Activated CD4-positive, alpha-beta T cell treated with anti-CD3 and anti-CD28 coated beads for 4 hours (primary cell): ENCODE data around the gene JAKMIP1.
"Not testable (repeated sequence)": the region's sequence is repeated elsewhere in the genome, so short reads cannot be mapped to it uniquely, and the experiment has no call there.

ENCODE experiments used
- DNase-seq, 2 donors: peaks; one replicate each; pipeline ENCODE4 v3.0.0-alpha.2; 2020

Gene JAKMIP1

DNA sequence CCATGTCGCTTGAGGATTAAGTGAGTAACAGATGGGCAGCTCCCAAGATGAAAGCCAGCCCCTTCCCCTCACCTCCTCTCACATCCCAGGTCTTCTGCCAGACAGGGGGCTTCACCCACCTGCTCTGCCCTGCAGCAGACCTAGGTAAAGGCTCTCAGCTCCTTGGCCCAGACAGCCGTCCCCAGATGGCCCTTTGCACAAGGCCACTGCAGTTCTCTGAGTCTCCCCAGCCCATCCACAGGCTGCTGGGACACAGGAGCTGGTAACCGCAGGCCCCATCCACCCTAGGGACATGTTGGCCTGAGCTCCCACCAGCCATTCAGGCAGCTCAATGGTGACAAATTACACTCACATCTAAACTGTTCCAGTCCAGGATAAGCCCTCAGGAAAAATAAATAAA is 197.4 kb downstream of the JAKMIP1 start:
- DNase-seq: no peak

DNA sequence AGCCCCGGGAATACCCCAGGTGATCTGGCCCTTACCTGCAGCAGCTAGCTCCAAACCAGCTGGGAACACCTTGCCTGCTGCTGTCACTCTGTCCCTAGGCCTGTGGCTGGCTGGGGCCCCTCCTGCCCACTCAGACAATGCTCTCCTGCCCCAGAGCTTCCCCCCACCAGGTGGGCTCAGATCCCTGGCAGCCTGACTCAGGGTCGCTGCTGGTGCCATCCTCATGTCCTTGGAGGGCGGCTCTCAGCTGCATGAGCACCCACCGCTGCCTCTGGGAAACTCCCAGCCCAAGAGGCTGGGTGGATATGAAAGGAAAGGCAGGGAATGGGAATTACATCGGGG is 197.9 kb downstream of the JAKMIP1 start:
- no peak for DNase-seq

DNA sequence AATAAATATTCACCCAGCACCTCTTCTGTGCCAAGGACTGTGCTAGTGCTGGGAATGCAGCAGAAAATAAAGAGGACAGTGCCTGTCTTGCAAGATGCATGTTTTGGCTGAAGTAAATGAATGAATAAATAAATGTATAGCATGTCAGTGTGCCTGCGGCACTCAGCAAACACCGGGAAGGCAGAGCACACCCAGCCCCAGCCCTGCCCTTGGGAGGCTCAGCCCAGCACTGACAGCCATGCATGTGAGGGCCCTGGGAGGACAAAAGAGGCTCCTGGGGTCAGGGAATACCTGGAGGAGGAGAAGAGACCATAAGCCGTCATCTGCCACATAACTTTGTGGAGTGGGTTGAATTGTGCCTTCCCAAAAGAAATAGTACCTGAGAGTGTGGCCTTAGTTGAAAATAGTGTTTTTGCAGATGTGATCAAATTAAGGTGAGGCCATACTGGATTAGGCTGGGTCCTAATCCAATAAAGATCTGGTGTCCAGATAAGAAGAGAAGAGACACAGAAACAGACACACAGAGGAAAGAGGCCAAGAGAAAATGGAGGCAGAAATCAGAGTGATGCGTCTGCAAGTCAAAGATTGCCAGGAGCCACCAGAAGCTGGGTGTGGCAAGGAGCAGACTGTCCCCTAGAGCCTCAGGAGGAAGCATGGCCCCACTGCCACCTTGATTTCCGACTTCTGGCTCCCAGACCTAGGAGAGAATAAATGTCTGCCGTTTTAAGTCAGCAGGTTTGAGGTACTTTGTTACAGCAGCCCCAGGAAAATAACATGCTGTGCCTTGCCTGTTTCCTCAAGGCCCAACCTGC is 198.5 kb downstream of the JAKMIP1 start:
- no peak for DNase-seq

DNA sequence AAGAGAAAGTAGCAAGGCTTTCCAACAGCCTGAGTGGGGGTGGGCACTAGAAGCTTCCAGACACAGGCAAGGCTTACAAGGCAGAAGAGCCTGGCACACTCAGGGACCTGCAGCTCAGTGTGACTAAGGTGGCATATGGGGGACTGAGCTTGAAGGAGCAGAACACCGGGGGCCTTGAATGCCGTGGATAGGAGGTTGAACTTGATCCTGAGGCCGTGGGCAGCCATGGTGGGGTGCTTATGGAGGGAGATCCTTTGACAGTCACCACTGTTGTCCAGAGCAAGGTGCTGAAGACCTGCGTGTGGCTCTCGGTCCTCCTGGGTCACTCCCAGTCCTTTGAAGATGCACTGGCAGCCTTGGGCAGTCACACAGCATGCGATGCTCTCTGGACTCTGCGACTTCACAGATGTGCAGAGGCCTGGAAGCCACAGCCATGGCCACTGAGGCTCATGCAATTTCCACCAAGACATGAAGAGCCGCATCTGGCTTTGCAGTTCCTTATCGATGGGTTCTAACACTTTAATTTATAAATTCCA is 200.5 kb downstream of the JAKMIP1 start:
- no peak for DNase-seq

DNA sequence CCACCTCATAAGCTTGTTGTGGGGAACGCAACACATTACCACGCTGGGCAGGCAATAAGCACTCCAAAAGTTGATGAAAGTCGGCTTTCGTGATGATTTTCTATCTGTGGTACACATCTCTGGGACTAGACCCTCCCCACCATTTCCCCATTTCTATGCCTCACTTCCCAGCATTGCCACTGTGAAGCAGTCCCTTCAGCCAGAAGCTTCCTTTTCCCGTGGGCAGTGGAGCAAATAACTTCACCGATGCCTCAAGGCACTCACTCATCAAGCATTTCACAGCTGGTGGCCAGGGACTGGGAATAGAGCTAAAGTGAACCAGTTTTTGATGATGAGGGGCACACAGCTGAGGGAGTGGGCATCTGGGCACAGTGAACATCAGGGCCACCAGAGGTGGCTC is 201.0 kb downstream of the JAKMIP1 start:
- DNase-seq: no peak

DNA sequence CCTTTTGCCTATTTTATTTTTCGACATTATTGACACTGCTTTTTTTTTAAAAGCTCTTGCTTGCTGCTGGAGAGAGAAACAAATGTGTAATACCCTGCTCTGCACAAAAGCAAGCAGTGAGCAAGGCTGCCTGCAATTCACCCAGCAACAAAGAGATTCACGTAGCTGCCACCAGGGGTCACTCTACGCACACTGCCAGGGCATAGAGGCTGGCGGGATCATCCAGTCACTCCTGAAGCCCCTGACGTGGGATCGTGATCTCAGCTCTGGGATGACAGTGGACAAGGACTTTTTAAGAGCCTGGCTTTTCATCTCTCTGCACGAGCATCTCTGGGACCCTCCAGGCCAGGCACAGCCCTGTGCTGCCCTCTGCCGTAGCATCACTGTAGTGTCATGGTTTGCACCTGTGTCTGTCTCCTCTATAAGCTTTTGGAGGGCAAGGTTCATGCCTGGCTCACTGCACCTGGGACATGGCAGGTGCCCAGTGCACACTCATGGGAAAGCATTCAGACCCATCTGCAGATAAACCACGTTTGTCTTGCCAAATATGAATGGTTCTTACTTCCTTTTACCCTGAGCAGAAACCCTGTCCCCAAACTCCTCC is 201.9 kb downstream of the JAKMIP1 start:
- DNase-seq: peak; percentile 28 to 29

DNA sequence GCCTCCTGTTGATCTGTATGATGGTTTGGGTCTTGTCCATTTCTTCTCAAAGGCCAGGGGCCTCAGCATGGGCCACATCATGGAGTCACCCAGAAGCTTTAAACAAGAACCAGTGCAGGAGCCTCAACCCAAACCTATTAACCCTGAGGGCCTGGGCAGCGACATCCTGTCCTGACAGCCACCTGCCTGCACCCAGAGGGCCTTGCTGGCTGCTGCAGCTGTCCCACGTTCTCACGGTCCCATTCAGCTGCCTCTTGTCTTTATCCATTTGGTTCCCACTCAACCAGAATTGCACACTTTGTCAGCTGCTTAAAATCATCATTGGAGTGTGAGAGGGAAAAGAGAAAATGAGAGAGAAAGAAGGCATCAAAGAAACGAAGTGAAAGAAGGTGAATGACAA is 203.7 kb downstream of the JAKMIP1 start:
- DNase-seq: no peak

DNA sequence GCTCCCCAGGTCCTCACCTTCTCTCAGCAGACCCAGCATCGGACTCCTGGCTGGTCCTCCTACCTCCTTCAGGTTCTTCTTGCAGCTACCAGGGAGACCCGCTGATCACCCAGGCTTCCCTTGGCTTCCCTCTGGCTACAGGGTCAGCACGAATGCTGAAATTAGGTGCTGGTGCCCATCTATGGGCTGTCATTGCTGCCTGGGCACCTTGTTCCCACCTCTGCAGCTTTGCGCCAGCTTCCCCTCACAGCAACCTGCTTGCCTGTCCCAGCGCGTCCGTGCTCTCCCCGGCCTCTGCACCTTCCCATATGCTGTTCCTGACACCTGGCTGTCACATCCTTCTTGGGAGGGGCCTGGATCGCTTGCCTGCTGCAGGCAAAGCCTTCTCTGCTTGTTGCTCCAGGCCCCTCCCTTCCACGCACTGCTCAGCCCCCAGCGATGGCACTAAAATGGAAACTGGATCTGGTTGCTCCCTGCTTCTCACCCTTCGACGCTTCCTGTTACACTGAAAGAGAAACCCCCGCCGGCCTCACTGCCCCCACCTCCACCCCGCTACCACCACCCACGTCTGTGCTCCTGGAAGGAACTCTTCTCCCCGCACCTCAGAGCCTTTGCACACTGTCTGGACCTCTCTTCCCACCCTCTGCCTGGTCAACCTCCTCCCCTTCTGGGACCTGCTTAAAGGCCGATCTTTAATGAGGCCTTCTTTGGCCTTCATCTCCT is 204.3 kb downstream of the JAKMIP1 start:
- DNase-seq: no peak

DNA sequence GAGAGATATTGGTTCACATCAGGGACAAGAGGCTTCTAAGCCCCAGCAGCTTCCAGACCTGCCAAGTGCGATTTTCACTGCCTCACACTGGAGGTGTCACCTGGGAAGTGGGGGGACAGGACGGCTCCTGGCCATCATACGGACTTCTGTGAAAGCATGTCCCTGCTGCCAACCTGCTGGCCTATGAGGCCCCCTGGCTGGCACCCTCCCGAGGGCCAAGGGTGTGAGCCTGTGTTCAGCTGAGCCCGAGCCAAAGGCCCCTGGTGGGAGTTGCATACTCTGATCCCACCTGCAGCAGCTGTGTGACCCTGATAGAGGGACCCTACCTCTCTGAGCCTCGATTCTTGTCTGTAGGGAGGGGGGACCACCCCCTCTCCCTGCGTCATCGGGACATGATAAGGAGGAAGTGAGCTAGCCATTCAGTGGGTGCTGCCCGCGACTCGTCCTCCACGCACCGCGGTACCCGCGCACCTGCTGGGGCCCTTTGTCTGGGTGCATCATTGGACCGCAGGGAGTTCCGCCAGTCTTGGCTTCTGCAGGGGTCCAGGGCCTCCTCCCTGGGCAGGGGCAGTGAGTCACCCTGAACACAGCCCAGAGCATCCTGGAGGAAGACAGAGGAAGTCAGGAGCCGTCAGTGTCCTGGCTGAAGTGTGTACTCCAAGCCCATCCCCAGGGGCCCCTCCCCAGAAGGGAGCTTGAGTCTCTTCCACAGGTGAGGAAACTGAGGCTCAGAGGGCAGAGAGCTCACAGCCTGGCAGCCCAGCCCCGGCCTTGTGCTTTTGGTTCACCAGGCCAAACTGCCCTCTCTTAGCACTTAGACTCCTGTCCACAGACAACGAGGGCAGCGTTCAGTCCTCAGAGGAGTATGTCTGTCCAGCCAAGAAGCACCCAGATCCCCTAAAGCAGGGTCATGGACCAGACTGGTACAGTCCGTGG is 206.2 kb downstream of the JAKMIP1 start:
- DNase-seq: no peak

DNA sequence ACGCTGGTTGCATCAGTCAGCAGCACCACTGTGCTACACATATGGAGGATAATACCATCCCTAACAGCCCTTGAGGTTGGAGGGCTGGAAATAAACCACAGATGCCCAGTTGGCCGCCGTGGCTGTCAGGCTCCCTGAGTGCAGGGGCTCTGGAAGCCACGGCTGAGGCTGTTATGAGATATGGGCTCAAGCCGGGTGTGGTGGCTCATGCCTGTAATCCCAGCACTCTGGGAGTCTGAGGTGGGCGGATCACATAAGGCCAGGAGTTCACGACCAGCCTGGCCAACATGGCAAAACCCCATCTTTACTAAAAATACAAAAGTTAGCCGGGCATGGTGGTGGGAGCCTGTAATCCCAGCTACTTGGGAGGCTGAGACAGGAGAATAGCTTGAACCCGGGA is 207.0 kb downstream of the JAKMIP1 start:
- DNase-seq: not testable (repeated sequence)

DNA sequence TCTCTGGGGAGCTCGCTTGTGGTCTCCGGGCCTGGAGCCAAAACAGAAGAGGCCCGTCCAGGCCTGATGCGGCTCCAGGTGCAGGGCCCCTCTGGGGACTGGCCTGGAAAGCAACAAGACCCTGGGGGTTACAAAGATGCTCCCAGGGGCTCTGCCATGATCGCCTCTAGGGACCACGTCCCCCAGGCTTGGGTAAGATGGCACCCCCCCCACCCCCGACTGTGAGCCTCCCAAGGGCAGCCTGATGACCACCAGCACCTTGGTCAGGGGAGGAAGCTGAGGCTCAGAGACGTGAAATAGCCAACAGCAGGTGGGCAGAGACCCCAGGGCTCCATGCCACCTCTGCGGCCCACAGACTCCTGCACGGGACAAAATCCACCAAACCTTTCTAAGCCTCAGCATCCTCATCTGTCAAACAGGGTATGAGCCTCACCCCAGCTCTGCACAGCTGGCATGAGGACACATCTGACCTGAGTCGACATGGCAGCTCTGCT is 207.5 kb downstream of the JAKMIP1 start:
- no peak for DNase-seq

DNA sequence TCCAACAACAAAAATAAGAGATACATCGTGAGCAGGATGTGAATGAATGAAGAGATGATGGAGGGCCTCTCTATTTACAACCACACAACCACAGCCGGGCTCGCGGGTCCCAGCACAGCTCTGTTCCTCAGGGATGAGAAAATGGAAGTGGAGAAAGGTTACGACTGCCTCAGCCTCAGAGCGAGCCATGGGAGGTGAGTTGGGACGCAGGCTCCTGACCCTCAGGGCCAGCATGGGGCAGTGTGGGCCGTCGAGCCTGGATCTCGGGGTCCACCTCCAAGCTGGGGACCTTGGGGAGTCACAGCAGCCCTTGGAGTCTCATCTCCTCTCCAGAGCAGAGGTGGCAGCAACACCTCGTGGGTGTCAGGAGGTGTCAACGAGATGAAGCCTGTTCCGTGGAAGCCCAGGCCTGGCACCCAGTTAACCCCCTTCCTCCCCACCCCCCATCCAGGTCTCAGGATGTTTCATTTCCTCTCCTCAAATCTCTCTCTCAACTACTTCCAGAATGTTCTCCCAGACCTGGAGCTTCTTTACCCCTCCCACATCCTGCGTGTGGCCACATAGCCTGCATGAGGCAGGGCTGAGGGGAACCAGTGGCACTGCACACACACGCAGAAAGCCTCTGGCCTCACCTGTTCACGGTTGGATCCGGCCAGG is 208.1 kb downstream of the JAKMIP1 start:
- DNase-seq: no peak

DNA sequence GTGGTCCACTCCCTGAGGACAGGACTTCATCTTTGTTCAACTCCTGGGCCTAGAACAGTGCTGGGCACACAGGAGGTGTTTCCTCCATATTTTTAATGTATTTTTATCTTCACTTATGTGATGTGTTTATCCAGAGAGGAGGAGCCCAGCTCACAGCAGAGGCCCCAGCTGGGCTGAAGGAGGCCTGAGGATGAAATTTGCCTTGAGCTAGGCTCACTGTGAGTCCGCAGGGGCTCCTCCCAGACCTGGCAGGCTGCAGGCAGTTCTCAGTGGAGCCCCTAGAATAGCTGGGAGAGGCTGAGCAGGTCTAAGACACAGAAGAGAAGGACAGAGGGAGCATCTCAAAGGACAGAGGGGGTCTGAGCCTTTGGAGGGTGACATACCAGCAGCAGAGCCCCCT is 208.9 kb downstream of the JAKMIP1 start:
- DNase-seq: no peak

DNA sequence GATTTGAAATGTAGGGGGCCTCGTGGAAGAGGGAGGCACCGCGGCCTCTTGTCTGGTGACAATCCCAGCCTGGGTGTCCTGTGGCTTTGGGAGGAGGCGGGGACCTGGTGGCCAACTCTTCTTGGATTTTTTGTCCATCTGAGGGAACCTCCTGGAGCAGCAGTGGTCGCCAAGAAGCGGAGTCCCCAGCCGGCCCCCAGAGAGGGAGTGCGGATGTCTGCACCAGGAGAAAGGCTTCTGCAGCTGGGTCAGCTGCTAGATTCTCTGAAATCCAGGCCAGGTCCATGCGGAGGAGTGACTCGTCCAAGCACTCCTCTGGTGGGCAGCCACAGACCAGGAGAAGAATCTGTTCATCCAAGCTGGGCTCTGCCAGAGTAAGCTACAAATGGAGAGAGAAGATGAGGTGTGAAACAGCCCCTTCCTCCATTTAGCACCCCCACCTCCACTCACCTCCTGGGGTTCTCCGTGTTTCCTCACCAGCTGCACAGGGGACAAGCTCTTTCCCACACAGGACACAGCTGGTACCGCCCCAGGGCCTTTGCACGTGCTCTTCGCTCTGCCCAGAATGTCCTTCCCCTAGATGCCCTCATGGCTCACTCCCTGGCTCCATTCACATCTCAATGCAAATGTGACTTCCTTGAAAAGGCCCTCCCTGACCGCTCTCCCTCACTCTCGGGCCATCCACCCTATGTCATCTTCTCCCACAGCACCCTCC is 209.7 kb downstream of the JAKMIP1 start:
- DNase-seq: no peak

DNA sequence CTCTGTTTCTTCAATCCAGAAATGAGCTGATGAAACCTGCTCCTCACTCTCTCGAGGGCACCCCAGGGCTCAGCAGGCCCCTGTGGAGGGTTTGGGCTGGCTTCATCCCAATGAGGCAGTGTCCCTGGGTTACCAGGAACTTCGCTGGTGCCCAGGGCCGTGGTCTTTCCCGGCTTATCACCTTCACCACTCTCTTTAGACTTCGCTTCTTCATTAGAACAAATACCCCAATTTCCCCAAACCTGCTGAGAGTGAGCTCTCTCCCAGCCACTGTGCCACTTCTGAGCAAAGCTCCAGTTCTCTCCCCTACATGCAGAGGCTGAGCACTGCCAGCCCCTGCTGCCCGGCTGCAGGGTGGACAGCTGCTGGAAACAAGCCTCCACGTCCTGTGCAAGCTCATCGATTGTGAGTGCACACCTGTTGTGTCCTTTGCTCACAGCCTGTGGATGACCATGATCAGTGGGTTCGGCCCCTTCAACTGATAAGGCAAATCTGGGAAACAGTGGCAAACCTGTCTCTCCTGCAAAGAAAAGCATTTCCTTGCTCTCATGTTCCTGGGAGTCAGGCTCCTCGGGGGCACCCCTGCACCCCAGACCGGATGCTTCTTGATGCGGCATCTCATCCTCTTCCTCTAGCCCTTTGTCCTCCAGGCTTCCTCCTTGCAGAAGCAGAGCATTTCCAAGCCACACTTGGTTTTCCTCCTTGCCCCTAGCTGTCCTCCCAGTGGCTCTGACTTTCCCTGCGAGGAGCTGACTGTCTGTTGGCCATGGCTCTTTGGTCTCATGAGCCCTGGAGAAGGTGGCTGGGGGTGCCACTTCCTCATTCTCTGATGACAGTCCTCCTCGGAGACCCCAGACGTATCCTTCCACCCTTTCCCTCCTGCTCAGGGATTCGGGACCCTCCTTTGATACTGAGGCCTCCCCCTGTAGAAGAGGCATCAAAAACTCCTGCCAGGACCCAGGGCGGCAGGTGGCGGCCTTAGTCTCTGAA is 210.8 kb downstream of the JAKMIP1 start:
- no peak for DNase-seq

DNA sequence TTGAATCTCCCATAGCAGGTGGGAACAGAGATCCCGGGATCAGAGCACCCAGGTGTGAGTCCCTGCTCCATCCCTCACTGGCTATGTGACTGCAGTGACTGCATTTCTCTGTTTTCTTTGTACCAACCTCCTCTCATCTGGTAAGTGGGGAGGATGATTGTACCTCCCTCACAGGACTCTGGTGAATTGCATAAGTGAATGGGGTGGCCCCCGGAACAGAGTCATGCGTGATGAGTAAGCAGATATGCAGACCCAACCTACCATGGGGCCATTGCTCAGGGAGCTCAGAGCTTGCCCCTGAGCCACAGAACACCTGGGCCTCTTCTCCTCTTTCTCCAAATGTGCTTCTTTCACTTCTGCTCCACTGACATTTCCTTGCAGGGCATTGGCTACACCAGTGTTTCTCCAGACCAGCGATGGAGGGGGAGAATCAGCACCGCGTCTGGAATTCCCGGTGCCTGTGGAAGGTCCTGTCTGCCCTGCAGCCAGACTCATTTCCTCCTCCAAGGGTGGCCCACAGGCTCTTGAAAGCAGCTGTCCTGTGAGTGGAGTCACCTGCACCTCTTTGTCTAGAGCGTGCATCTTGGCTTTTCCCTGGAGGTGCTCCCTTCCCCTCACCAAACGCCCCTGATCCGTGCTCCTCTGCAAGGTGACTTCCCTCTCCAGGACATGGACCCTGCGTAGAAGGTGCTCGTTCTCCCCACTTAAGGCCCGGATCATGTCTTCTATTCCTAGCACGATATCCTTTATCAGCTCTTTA is 212.1 kb downstream of the JAKMIP1 start:
- DNase-seq: no peak

DNA sequence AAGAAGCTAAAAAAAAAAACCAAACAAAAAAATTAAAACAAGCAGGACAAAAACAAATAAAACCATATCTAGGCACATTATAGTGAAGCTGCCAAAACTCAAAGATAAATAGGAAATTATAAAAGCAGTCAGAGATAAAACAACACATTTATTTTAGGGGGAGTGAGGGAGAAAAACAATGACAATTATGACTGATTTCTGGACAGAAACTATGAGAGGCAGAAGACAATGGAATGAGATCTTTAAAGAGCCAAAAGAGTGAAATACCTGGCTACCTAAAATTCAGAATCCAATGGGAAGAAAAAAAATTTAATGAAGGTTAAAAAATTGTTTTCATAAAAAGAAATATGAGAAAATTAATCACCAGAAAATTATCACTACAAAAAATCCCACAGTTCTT is 215.5 kb downstream of the JAKMIP1 start:
- no peak for DNase-seq

DNA sequence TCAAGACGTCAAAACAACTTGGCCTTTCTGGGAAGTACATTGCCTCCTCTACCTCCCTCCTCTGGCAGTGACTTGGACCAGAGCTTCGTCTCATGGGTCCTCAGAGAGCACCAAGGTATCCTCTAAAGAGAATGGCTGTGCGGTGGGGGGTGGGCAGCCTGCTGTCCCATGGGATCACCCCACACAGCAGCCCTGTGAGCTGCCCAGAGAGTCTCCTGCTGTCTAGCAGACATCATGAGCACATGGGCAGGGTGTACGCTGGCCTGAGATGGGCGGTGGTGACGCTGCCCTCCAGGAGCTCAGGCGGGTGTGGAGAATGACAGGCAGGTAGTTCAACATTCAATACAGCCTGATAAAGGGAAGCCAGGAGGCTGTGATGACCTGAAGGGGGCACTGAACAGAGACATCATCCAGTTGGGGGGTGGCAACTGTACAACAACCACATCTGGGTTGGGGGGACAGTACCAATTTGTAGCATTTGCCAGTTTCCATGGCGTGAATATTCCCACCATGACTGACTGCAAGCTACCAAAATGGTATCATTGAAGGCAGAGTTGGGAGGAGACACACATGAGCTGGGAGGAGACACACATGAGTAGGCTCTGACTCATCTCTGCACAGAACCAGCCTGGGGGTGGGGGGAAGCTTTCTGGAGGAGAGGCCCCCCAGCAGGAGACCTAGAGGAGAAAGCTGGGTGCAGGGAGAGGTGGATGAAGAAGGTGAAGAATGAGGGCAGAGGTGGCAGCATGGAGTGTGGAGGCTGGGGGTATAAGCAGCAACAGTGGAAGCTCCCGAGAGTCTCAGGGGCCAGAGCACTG is 218.0 kb downstream of the JAKMIP1 start:
- no peak for DNase-seq
